Measurements from ENCODE around the gene TGM5. TPM values are rescaled to one million over a fixed set of nuclear protein-coding genes. Genes with fewer than 3 reads are reported as not detected.

Gene TGM5
- polyA plus RNA-seq, 1 experiment, result not detected

- POLR2A ChIA-PET, result no interaction called here
- CTCF ChIA-PET, result interaction anchor here (0.6 kb wide), 1 partner anchor 66 kb away, joined by 3 read pairs; no protein-coding TSS in a partner anchor
- no peak overlapping the region for H3K4me3 ChIP-seq (ENCODE audit: low read depth, low read length)
- DNase-seq (ENCODE audit: low read depth, low spot score), result no peak
- H3K27ac ChIP-seq (ENCODE audit: low read depth, low read length), result no peak overlapping the region
- TF ChIP-seq CTCF (IDR thresholded peaks at IDR 0.05; ENCODE audit: low read depth, low read length), result no peak
- H3K27me3 ChIP-seq (ENCODE audit: control insufficient read depth, insufficient read depth, low read length), result peaks cover 35% of the 10 kb centered on the region
- no peaks in the 10 kb centered on the region for H3K9me3 ChIP-seq (ENCODE audit: control insufficient read depth, insufficient read depth, low read length)
Measured at GRCh38 chr15:43270676-43271306, 4.1 kb upstream of the TGM5 start.

- ChIA-PET CTCF (interaction anchor here (0.6 kb wide), 1 partner anchor 48 kb away, joined by 3 read pairs; no protein-coding TSS in a partner anchor), POLR2A (no interaction called here)
- H3K27me3 ChIP-seq (ENCODE audit: control insufficient read depth, insufficient read depth, low read length), result peaks cover 33% of the 10 kb centered on the region
- no peak overlapping the region for H3K27ac ChIP-seq (ENCODE audit: low read depth, low read length)
- H3K4me3 ChIP-seq (ENCODE audit: low read depth, low read length), result no peak overlapping the region
- no peak for DNase-seq (ENCODE audit: low read depth, low spot score)
- no peak for TF ChIP-seq CTCF (IDR thresholded peaks at IDR 0.05; ENCODE audit: low read depth, low read length)
- no peaks in the 10 kb centered on the region for H3K9me3 ChIP-seq (ENCODE audit: control insufficient read depth, insufficient read depth, low read length)
Measured at GRCh38 chr15:43270113-43270665, 3.5 kb upstream of the TGM5 start.

GRCh38 chr15:43268111-43269105, 1.7 kb upstream of the TGM5 start:
- no peaks in the 10 kb centered on the region for H3K9me3 ChIP-seq (ENCODE audit: control insufficient read depth, insufficient read depth, low read length)
- DNase-seq (ENCODE audit: low read depth, low spot score), result no peak
- H3K27me3 ChIP-seq (ENCODE audit: control insufficient read depth, insufficient read depth, low read length), result peaks cover 31% of the 10 kb centered on the region
- no peak overlapping the region for H3K27ac ChIP-seq (ENCODE audit: low read depth, low read length)
- CTCF ChIA-PET, result interaction anchor here (1.8 to 3.2 kb wide), 2 partner anchors 17 to 43 kb away, joined by 6 to 15 read pairs; no protein-coding TSS in a partner anchor
- peak; percentile 24; the same call in 1 of the 2 replicates for TF ChIP-seq CTCF (IDR thresholded peaks at IDR 0.05; ENCODE audit: low read depth, low read length)
- H3K4me3 ChIP-seq (ENCODE audit: low read depth, low read length), result no peak overlapping the region
- POLR2A ChIA-PET, result no interaction called here

- Histone ChIP-seq H3K9me3 (ENCODE audit: control insufficient read depth, insufficient read depth, low read length) (no peaks in the 10 kb centered on the region), H3K27me3 (ENCODE audit: control insufficient read depth, insufficient read depth, low read length) (peaks cover 33% of the 10 kb centered on the region), H3K4me3 (ENCODE audit: low read depth, low read length) (no peak overlapping the region), H3K27ac (ENCODE audit: low read depth, low read length) (no peak overlapping the region)
- DNase-seq (ENCODE audit: low read depth, low spot score), result no peak
- TF ChIP-seq CTCF (IDR thresholded peaks at IDR 0.05; ENCODE audit: low read depth, low read length), result no peak
- POLR2A ChIA-PET, result no interaction called here
- CTCF ChIA-PET, result interaction anchor here (1.8 to 3.2 kb wide), 2 partner anchors 18 to 42 kb away, joined by 6 to 15 read pairs; no protein-coding TSS in a partner anchor
Measured at GRCh38 chr15:43267439-43267838, 711 bp upstream of the TGM5 start.

All from AG04450 (cell line).